ENCODE measurements around the gene C5orf24.
A peak's percentile ranks its signal among the peaks of the same experiment; 100 is the strongest.
"Not testable (repeated sequence)": the region's sequence is repeated elsewhere in the genome, so short reads cannot be mapped to it uniquely, and the experiment has no call there.

The C5orf24 gene

GRCh38 chr5:134845852-134846640, at the start of gene C5orf24:
Gene C5orf24 (plus strand): TSS chr5:134845968. CDS start chr5:134854901, 8,933 bp downstream.
- DNase-seq (ENCODE audit: low spot score), result peak; percentile 78

GRCh38 chr5:134798468-134798867, 47.3 kb upstream of the C5orf24 start:
- DNase-seq (ENCODE audit: low spot score), result no peak

GRCh38 chr5:134803821-134804220, 41.9 kb upstream of the C5orf24 start:
- no peak for DNase-seq (ENCODE audit: low spot score)

- no peak for DNase-seq (ENCODE audit: low spot score)
These were observed 32.4 kb upstream of the C5orf24 start for GRCh38 chr5:134813407-134813806.

GRCh38 chr5:134813827-134814226, 31.9 kb upstream of the C5orf24 start:
- DNase-seq (ENCODE audit: low spot score), result no peak

- no peak for DNase-seq (ENCODE audit: low spot score)
These were observed 28.8 kb upstream of the C5orf24 start for GRCh38 chr5:134817006-134817405.

GRCh38 chr5:134818776-134819175, 27.0 kb upstream of the C5orf24 start:
- no peak for DNase-seq (ENCODE audit: low spot score)

GRCh38 chr5:134819407-134819963, 26.3 kb upstream of the C5orf24 start:
- no peak for DNase-seq (ENCODE audit: low spot score)

- DNase-seq (ENCODE audit: low spot score), result no peak
These were observed 23.9 kb upstream of the C5orf24 start for GRCh38 chr5:134821841-134822240.

- no peak for DNase-seq (ENCODE audit: low spot score)
These were observed 21.1 kb upstream of the C5orf24 start for GRCh38 chr5:134824681-134825080.

GRCh38 chr5:134825212-134825611, 20.6 kb upstream of the C5orf24 start:
- DNase-seq (ENCODE audit: low spot score), result no peak

- DNase-seq (ENCODE audit: low spot score), result no peak
These were observed 12.3 kb upstream of the C5orf24 start for GRCh38 chr5:134833340-134834032.

GRCh38 chr5:134835623-134836022, 10.1 kb upstream of the C5orf24 start:
- no peak for DNase-seq (ENCODE audit: low spot score)

- no peak for DNase-seq (ENCODE audit: low spot score)
These were observed 8.1 kb upstream of the C5orf24 start for GRCh38 chr5:134837530-134838181.

GRCh38 chr5:134838361-134838760, 7.4 kb upstream of the C5orf24 start:
- not testable (repeated sequence) for DNase-seq (ENCODE audit: low spot score)

GRCh38 chr5:134840811-134841210, 5.0 kb upstream of the C5orf24 start:
- no peak for DNase-seq (ENCODE audit: low spot score)

- no peak for DNase-seq (ENCODE audit: low spot score)
These were observed 1.5 kb upstream of the C5orf24 start for GRCh38 chr5:134844252-134844651.

- no peak for DNase-seq (ENCODE audit: low spot score)
These were observed 375 bp upstream of the C5orf24 start for GRCh38 chr5:134845335-134845851.

- DNase-seq (ENCODE audit: low spot score), result no peak
These were observed 833 bp downstream of the C5orf24 start for GRCh38 chr5:134846641-134846960.

GRCh38 chr5:134849434-134849933, 3.7 kb downstream of the C5orf24 start:
- DNase-seq (ENCODE audit: low spot score), result not testable (repeated sequence)

- DNase-seq (ENCODE audit: low spot score), result no peak
These were observed 5.6 kb downstream of the C5orf24 start for GRCh38 chr5:134851307-134851923.

GRCh38 chr5:134856465-134856864, 10.7 kb downstream of the C5orf24 start:
- DNase-seq (ENCODE audit: low spot score), result not testable (repeated sequence)

Data from COLO829 (cell line).